HepG2 (cell line): Measurements from ENCODE around the gene SFT2D2. TPM values are rescaled to one million over a fixed set of nuclear protein-coding genes. Genes with fewer than 3 reads are reported as not detected.
A peak's percentile ranks its signal among the peaks of the same experiment; 100 is the strongest.

Source experiments
- CREB1 ChIP-seq, 2 experiments: fragments of 450-650 bp in 1 of 2; IDR thresholded peaks; 2 replicates each; pipeline ENCODE4 v1.6.1; 2016 to 2017; ENCODE audit warnings: control low read depth in 1 of 2, mild to moderate bottlenecking in 1 of 2, missing compliant biosample characterization in 1 of 2, missing genetic modification characterization in 1 of 2
- EHMT2 ChIP-seq: fragments of 200-600 bp; sonication (generic); IDR thresholded peaks from 2 replicates; pipeline ENCODE4 v1.7.0; 2017; ENCODE audit warnings: antibody characterized with exemption, low read depth, low read length, borderline replicate concordance
- HOXA5 ChIP-seq: sonication (generic); formaldehyde crosslinking; IDR thresholded peaks from 2 replicates; pipeline ENCODE4 v1.4.0; 2020; ENCODE audit warnings: missing genetic modification reagents
- NKX3-1 ChIP-seq: sonication (generic); formaldehyde crosslinking; IDR thresholded peaks from 2 replicates; pipeline ENCODE4 v1.5.0; 2020; ENCODE audit warnings: missing genetic modification reagents
- ZNF230 ChIP-seq: sonication (generic); formaldehyde crosslinking; IDR thresholded peaks from 2 replicates; pipeline ENCODE4 v1.4.0; 2020; ENCODE audit warnings: mild to moderate bottlenecking, missing genetic modification reagents
- ZNF34 ChIP-seq: sonication (generic); formaldehyde crosslinking; IDR thresholded peaks from 2 replicates; pipeline ENCODE4 v1.4.0; 2020; ENCODE audit warnings: mild to moderate bottlenecking, missing genetic modification reagents, borderline replicate concordance
- ZNF552 ChIP-seq: sonication (generic); formaldehyde crosslinking; IDR thresholded peaks from 2 replicates; pipeline ENCODE4 v1.9.0; 2022; ENCODE audit warnings: missing genetic modification reagents, mild to moderate bottlenecking, borderline replicate concordance
- ZNF670 ChIP-seq: sonication (generic); formaldehyde crosslinking; IDR thresholded peaks from 2 replicates; pipeline ENCODE4 v1.8.0; 2022; ENCODE audit warnings: mild to moderate bottlenecking, missing genetic modification reagents, borderline replicate concordance
- ZNF841 ChIP-seq: sonication (generic); formaldehyde crosslinking; IDR thresholded peaks from 2 replicates; pipeline ENCODE4 v1.8.1; 2023; ENCODE audit warnings: missing genetic modification reagents, borderline replicate concordance
- polyA plus RNA-seq, 8 experiments: library from polyadenylated mRNA; depleted of rRNA in 3 of 8; stranded (reverse) in 7 of 8; unstranded in 1 of 8; fragments of >200 nt; fragmentation: Illumina TruSeq in 4 of 8; extraction: Trizol in 4 of 8; gene quantifications; 2 replicates each; pipeline versions ENCODE4 v1.2.1 to v1.2.3, GENCODE V29; 2011 to 2016; ENCODE audit warnings: low read depth in 4 of 8, missing spikeins in 1 of 8, mixed read lengths in 1 of 8; ENCODE audit not compliant: insufficient read depth in 1 of 8
- total RNA-seq, 5 experiments: library from RNA; depleted of rRNA; stranded (reverse); fragments of >200 nt; fragmentation: Illumina TruSeq; extraction: Trizol; gene quantifications; 2 replicates each; pipeline ENCODE4 v1.2.3, GENCODE V29; 2016; ENCODE audit warnings: low read depth in 1 of 5
- TF ChIP-seq, protein P1 (sequence below): sonication (generic); formaldehyde crosslinking; conservative IDR thresholded peaks from 2 replicates; pipeline ENCODE4 v1.4.0; 2020; ENCODE audit warnings: mild to moderate bottlenecking, missing genetic modification reagents, moderate library complexity
- TF ChIP-seq, protein P2 (sequence below): sonication (generic); formaldehyde crosslinking; IDR thresholded peaks from 2 replicates; pipeline ENCODE4 v1.5.0; 2020; ENCODE audit warnings: mild to moderate bottlenecking, missing genetic modification reagents, moderate library complexity
- TF ChIP-seq, protein P3 (sequence below): sonication (generic); formaldehyde crosslinking; IDR thresholded peaks from 2 replicates; pipeline ENCODE4 v1.4.0; 2020; ENCODE audit warnings: missing genetic modification reagents

SFT2D2 gene
- total and polyA plus RNA-seq, 2 of the 13 experiments (the other 11 are each of a cell fraction or from before 2014, with no cell fraction given): 10.0 to 28.8 TPM

DNA sequence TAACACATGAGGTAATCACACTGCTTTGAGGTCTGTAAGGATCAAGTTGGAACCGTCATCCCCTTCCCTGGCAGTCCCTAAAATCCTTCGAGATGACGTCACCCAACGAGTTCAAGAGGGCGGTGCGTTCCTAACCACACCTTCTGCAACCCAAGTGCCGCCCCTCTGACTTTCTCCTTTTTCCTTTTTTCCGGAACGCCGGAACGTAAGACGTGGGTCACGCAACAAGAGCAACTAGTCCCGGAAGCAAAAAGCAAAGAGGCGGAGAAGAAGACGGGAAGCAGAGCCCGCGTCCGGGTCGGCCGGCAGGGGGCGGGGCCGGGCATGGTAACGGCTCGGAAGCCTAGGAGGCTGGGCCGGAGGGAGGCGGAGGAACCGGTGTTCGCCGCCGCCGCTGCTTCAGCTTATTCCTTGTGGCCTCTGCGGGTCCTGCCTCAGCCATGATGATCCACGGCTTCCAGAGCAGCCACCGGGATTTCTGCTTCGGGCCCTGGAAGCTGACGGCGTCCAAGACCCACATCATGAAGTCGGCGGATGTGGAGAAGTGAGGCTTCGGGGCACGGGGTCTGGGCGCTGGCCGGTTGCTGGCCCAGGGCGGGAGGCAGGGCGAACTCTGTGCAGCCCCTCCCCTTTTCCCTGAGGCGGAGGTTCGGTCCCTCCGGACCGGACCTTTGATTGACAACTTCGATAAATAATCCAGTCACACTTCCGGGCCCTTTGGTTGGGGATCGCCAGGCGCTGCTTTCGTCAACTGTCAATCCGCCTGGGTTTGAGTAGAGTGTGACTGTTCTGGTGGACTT lies 47.0 kb upstream of the SFT2D2 start, which contains the start of gene TIPRL (continued):
- TF ChIP-seq NKX3-1 (CRISPR knock-in tag) (no peak), EHMT2 (no peak), ZNF841 (no peak), HOXA5 (CRISPR knock-in tag) (0 out of 2 replicates have a peak, but pooled peaks have one; percentile 60), ZNF230 (CRISPR knock-in tag) (peak; percentile 26; the same call in 1 of the 2 replicates), ZNF552 (CRISPR knock-in tag) (no peak), ZNF670 (CRISPR knock-in tag) (peak; percentile 69; the same call in 1 of the 2 replicates), ZNF34 (CRISPR knock-in tag) (no peak), CREB1 (IDR thresholded peaks at IDR 0.05) (peak; percentile 99), CREB1 (CRISPR knock-in tag; IDR thresholded peaks at IDR 0.05) (peak; percentile 90)
- TF ChIP-seq, protein P1, sequence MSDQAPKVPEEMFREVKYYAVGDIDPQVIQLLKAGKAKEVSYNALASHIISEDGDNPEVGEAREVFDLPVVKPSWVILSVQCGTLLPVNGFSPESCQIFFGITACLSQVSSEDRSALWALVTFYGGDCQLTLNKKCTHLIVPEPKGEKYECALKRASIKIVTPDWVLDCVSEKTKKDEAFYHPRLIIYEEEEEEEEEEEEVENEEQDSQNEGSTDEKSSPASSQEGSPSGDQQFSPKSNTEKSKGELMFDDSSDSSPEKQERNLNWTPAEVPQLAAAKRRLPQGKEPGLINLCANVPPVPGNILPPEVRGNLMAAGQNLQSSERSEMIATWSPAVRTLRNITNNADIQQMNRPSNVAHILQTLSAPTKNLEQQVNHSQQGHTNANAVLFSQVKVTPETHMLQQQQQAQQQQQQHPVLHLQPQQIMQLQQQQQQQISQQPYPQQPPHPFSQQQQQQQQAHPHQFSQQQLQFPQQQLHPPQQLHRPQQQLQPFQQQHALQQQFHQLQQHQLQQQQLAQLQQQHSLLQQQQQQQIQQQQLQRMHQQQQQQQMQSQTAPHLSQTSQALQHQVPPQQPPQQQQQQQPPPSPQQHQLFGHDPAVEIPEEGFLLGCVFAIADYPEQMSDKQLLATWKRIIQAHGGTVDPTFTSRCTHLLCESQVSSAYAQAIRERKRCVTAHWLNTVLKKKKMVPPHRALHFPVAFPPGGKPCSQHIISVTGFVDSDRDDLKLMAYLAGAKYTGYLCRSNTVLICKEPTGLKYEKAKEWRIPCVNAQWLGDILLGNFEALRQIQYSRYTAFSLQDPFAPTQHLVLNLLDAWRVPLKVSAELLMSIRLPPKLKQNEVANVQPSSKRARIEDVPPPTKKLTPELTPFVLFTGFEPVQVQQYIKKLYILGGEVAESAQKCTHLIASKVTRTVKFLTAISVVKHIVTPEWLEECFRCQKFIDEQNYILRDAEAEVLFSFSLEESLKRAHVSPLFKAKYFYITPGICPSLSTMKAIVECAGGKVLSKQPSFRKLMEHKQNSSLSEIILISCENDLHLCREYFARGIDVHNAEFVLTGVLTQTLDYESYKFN: peak; percentile 37; the same call in 1 of the 2 replicates
- TF ChIP-seq, protein P2, sequence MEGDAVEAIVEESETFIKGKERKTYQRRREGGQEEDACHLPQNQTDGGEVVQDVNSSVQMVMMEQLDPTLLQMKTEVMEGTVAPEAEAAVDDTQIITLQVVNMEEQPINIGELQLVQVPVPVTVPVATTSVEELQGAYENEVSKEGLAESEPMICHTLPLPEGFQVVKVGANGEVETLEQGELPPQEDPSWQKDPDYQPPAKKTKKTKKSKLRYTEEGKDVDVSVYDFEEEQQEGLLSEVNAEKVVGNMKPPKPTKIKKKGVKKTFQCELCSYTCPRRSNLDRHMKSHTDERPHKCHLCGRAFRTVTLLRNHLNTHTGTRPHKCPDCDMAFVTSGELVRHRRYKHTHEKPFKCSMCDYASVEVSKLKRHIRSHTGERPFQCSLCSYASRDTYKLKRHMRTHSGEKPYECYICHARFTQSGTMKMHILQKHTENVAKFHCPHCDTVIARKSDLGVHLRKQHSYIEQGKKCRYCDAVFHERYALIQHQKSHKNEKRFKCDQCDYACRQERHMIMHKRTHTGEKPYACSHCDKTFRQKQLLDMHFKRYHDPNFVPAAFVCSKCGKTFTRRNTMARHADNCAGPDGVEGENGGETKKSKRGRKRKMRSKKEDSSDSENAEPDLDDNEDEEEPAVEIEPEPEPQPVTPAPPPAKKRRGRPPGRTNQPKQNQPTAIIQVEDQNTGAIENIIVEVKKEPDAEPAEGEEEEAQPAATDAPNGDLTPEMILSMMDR (CRISPR knock-in tag): peak; percentile 83
- TF ChIP-seq, protein P3, sequence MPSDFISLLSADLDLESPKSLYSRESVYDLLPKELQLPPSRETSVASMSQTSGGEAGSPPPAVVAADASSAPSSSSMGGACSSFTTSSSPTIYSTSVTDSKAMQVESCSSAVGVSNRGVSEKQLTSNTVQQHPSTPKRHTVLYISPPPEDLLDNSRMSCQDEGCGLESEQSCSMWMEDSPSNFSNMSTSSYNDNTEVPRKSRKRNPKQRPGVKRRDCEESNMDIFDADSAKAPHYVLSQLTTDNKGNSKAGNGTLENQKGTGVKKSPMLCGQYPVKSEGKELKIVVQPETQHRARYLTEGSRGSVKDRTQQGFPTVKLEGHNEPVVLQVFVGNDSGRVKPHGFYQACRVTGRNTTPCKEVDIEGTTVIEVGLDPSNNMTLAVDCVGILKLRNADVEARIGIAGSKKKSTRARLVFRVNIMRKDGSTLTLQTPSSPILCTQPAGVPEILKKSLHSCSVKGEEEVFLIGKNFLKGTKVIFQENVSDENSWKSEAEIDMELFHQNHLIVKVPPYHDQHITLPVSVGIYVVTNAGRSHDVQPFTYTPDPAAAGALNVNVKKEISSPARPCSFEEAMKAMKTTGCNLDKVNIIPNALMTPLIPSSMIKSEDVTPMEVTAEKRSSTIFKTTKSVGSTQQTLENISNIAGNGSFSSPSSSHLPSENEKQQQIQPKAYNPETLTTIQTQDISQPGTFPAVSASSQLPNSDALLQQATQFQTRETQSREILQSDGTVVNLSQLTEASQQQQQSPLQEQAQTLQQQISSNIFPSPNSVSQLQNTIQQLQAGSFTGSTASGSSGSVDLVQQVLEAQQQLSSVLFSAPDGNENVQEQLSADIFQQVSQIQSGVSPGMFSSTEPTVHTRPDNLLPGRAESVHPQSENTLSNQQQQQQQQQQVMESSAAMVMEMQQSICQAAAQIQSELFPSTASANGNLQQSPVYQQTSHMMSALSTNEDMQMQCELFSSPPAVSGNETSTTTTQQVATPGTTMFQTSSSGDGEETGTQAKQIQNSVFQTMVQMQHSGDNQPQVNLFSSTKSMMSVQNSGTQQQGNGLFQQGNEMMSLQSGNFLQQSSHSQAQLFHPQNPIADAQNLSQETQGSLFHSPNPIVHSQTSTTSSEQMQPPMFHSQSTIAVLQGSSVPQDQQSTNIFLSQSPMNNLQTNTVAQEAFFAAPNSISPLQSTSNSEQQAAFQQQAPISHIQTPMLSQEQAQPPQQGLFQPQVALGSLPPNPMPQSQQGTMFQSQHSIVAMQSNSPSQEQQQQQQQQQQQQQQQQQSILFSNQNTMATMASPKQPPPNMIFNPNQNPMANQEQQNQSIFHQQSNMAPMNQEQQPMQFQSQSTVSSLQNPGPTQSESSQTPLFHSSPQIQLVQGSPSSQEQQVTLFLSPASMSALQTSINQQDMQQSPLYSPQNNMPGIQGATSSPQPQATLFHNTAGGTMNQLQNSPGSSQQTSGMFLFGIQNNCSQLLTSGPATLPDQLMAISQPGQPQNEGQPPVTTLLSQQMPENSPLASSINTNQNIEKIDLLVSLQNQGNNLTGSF (CRISPR knock-in tag): no peak
